ENCODE measurements around the gene SPPL2B.

SPPL2B gene

DNA sequence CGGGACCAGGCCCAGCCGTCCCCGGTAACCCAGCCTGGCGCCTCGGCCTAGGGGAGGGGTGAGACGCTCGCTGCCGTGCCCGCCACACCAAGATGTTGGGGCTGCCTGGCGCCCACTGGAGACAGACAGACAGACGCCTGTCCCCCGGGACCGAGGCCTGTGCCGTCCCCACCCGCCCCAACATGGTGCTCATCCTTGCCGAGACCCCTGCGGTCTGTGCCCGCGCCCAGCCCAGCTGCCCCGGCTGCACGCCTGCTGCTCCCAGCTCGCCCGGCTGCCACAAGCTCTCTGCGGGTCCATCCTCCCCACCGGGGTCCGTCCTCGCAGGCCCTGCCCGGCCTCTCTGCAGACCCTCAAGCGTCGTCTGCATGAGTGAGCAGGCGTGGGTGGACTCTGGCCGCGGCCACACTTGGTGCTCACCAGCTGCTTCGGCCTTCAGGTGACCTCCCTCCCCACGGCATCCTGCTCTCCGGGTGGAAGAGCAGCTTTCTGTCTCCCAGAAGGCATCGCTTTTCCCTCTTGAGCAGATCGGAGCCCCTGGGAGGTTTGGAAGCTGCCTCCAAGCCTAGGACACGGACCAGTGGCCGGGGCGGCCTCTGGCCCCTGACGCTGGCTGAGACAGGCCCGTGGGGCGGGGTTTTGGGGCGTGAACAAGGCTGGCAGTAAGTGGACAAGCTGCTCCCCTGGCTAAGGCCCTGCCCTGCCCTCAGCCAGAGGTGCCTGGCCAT, 24.8 kb downstream of the SPPL2B start:
- TF ChIP-seq TCF4 (CRISPR knock-in tag; IDR thresholded peaks at IDR 0.05; ENCODE audit: borderline replicate concordance), result no peak
- no peak for TF ChIP-seq ZNF8 (CRISPR knock-in tag; IDR thresholded peaks at IDR 0.05)
- TF ChIP-seq CSRNP3 (CRISPR knock-in tag; IDR thresholded peaks at IDR 0.05), result no peak
- TF ChIP-seq SNAI2 (CRISPR knock-in tag; IDR thresholded peaks at IDR 0.05), result no peak
- no peak for TF ChIP-seq CSDC2 (CRISPR knock-in tag; IDR thresholded peaks at IDR 0.05)
- TF ChIP-seq PPARA (CRISPR knock-in tag; IDR thresholded peaks at IDR 0.05; ENCODE audit: borderline replicate concordance), result no peak
- TF ChIP-seq TOX (CRISPR knock-in tag; IDR thresholded peaks at IDR 0.05; ENCODE audit: borderline replicate concordance), result no peak
- TF ChIP-seq ZFP30 (CRISPR knock-in tag; IDR thresholded peaks at IDR 0.05), result no peak
- TF ChIP-seq ARNTL (CRISPR knock-in tag; IDR thresholded peaks at IDR 0.05; ENCODE audit: borderline replicate concordance, low read depth), result no peak
- TF ChIP-seq ISL1 (CRISPR knock-in tag; IDR thresholded peaks at IDR 0.05), result no peak
- TF ChIP-seq ZC3H10 (CRISPR knock-in tag; IDR thresholded peaks at IDR 0.05), result no peak
- TF ChIP-seq ZNF70 (CRISPR knock-in tag; IDR thresholded peaks at IDR 0.05), result no peak
- TF ChIP-seq RARB (CRISPR knock-in tag; IDR thresholded peaks at IDR 0.05), result no peak
- TF ChIP-seq, protein P1, sequence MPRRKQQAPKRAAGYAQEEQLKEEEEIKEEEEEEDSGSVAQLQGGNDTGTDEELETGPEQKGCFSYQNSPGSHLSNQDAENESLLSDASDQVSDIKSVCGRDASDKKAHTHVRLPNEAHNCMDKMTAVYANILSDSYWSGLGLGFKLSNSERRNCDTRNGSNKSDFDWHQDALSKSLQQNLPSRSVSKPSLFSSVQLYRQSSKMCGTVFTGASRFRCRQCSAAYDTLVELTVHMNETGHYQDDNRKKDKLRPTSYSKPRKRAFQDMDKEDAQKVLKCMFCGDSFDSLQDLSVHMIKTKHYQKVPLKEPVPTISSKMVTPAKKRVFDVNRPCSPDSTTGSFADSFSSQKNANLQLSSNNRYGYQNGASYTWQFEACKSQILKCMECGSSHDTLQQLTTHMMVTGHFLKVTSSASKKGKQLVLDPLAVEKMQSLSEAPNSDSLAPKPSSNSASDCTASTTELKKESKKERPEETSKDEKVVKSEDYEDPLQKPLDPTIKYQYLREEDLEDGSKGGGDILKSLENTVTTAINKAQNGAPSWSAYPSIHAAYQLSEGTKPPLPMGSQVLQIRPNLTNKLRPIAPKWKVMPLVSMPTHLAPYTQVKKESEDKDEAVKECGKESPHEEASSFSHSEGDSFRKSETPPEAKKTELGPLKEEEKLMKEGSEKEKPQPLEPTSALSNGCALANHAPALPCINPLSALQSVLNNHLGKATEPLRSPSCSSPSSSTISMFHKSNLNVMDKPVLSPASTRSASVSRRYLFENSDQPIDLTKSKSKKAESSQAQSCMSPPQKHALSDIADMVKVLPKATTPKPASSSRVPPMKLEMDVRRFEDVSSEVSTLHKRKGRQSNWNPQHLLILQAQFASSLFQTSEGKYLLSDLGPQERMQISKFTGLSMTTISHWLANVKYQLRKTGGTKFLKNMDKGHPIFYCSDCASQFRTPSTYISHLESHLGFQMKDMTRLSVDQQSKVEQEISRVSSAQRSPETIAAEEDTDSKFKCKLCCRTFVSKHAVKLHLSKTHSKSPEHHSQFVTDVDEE (CRISPR knock-in tag; IDR thresholded peaks at IDR 0.05), result no peak
- TF ChIP-seq CREB5 (CRISPR knock-in tag; IDR thresholded peaks at IDR 0.05; ENCODE audit: low read depth), result no peak
- TF ChIP-seq ESRRG (CRISPR knock-in tag; IDR thresholded peaks at IDR 0.05), result no peak
- TF ChIP-seq BACH2 (CRISPR knock-in tag; IDR thresholded peaks at IDR 0.05; ENCODE audit: borderline replicate concordance), result no peak
- TF ChIP-seq ZFP3 (CRISPR knock-in tag; IDR thresholded peaks at IDR 0.05), result no peak

GRCh38 chr19:2353887-2354592, 25.6 kb downstream of the SPPL2B start:
- no peak for ATAC-seq
- TF ChIP-seq ARNTL (CRISPR knock-in tag; IDR thresholded peaks at IDR 0.05; ENCODE audit: borderline replicate concordance, low read depth), result no peak
- no peak for TF ChIP-seq ISL1 (CRISPR knock-in tag; IDR thresholded peaks at IDR 0.05)
- TF ChIP-seq SNAI2 (CRISPR knock-in tag; IDR thresholded peaks at IDR 0.05), result no peak
- no peak for TF ChIP-seq ZFP30 (CRISPR knock-in tag; IDR thresholded peaks at IDR 0.05)
- TF ChIP-seq, protein P1 (CRISPR knock-in tag; IDR thresholded peaks at IDR 0.05), result no peak
- no peak for TF ChIP-seq CREB5 (CRISPR knock-in tag; IDR thresholded peaks at IDR 0.05; ENCODE audit: low read depth)
- TF ChIP-seq OSR1 (CRISPR knock-in tag; IDR thresholded peaks at IDR 0.05), result no peak
- no peak for TF ChIP-seq ZFP3 (CRISPR knock-in tag; IDR thresholded peaks at IDR 0.05)
- no peak for TF ChIP-seq ZNF8 (CRISPR knock-in tag; IDR thresholded peaks at IDR 0.05)
- TF ChIP-seq ZNF70 (CRISPR knock-in tag; IDR thresholded peaks at IDR 0.05), result no peak
- TF ChIP-seq ZC3H10 (CRISPR knock-in tag; IDR thresholded peaks at IDR 0.05), result no peak
- no peak for TF ChIP-seq CSRNP3 (CRISPR knock-in tag; IDR thresholded peaks at IDR 0.05)
- no peak for TF ChIP-seq ZNF565 (CRISPR knock-in tag; conservative IDR thresholded peaks at IDR 0.05; ENCODE audit: low read depth)
- TF ChIP-seq RARB (CRISPR knock-in tag; IDR thresholded peaks at IDR 0.05), result no peak
- TF ChIP-seq ESRRG (CRISPR knock-in tag; IDR thresholded peaks at IDR 0.05), result no peak
- no peak for TF ChIP-seq TCF4 (CRISPR knock-in tag; IDR thresholded peaks at IDR 0.05; ENCODE audit: borderline replicate concordance)
- TF ChIP-seq, protein P2, sequence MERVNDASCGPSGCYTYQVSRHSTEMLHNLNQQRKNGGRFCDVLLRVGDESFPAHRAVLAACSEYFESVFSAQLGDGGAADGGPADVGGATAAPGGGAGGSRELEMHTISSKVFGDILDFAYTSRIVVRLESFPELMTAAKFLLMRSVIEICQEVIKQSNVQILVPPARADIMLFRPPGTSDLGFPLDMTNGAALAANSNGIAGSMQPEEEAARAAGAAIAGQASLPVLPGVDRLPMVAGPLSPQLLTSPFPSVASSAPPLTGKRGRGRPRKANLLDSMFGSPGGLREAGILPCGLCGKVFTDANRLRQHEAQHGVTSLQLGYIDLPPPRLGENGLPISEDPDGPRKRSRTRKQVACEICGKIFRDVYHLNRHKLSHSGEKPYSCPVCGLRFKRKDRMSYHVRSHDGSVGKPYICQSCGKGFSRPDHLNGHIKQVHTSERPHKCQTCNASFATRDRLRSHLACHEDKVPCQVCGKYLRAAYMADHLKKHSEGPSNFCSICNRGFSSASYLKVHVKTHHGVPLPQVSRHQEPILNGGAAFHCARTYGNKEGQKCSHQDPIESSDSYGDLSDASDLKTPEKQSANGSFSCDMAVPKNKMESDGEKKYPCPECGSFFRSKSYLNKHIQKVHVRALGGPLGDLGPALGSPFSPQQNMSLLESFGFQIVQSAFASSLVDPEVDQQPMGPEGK (CRISPR knock-in tag; IDR thresholded peaks at IDR 0.05; ENCODE audit: borderline replicate concordance), result no peak

More for the DNA sequence above, 24.8 kb downstream of the SPPL2B start:
- ATAC-seq, result no peak

All from SK-N-SH treated with all-trans-retinoic acid at 6 μM for 48 hours (cell line).